Liver (tissue), 9 donors: ENCODE results near the gene EEIG1. TPM values are rescaled to one million over a fixed set of nuclear protein-coding genes. Genes with fewer than 3 reads are reported as not detected.

Experiments used
- DNase-seq: peaks from one replicate; pipeline ENCODE4 v3.0.0-alpha.2; 2017; ENCODE audit warnings: low spot score
- H3K27ac ChIP-seq, 2 donors: one replicate each; pipeline ENCODE4 v1.7.0; 2013; ENCODE audit warnings: inconsistent platforms in 2 of 2, low read length in 2 of 2, control low read depth in 1 of 2, low read depth in 1 of 2, mild to moderate bottlenecking in 1 of 2
- H3K27me3 ChIP-seq, 4 donors: one replicate each; pipeline versions ENCODE4 v1.6.1 to v1.7.0; 2013; ENCODE audit warnings: low read length in 3 of 4, inconsistent platforms in 1 of 4, mild to moderate bottlenecking in 1 of 4, moderate library complexity in 1 of 4; ENCODE audit not compliant: control insufficient read depth in 4 of 4, insufficient read depth in 4 of 4
- H3K36me3 ChIP-seq, 4 donors: one replicate each; pipeline versions ENCODE4 v1.6.1 to v1.7.0; 2013; ENCODE audit warnings: low read length in 3 of 4, mild to moderate bottlenecking in 3 of 4, low read depth in 1 of 4, moderate library complexity in 1 of 4; ENCODE audit not compliant: control insufficient read depth in 4 of 4, insufficient read depth in 3 of 4
- H3K4me1 ChIP-seq, 4 donors: one replicate each; pipeline versions ENCODE4 v1.6.1 to v1.7.0; 2013; ENCODE audit warnings: low read length in 3 of 4, mild to moderate bottlenecking in 3 of 4, moderate library complexity in 1 of 4; ENCODE audit not compliant: control insufficient read depth in 4 of 4, insufficient read depth in 4 of 4
- H3K4me3 ChIP-seq, 3 donors: one replicate each; pipeline versions ENCODE4 v1.6.1 to v1.7.0; 2013; ENCODE audit warnings: low read length in 3 of 3, control low read depth in 1 of 3, low read depth in 1 of 3, mild to moderate bottlenecking in 1 of 3
- H3K9ac ChIP-seq, 2 donors: one replicate each; pipeline ENCODE4 v1.7.0; 2013; ENCODE audit warnings: low read length in 2 of 2, mild to moderate bottlenecking in 2 of 2, moderate library complexity in 2 of 2, control low read depth in 1 of 2, low read depth in 1 of 2
- H3K9me3 ChIP-seq, 4 donors: one replicate each; pipeline versions ENCODE4 v1.6.1 to v1.7.0; 2013; ENCODE audit warnings: low read length in 3 of 4; ENCODE audit not compliant: control insufficient read depth in 4 of 4
- EGR1 ChIP-seq, 2 donors: IDR thresholded peaks; 2 replicates each; pipeline ENCODE4 v1.6.1; 2016 to 2018; ENCODE audit warnings: antibody characterized with exemption in 2 of 2, low read depth in 2 of 2
- FOXA1 ChIP-seq: IDR thresholded peaks from 2 replicates; pipeline ENCODE4 v1.6.1; 2016; ENCODE audit warnings: antibody characterized with exemption
- FOXA2 ChIP-seq: IDR thresholded peaks from 2 replicates; pipeline ENCODE4 v1.6.1; 2016; ENCODE audit warnings: antibody characterized with exemption
- HNF4A ChIP-seq, 2 donors: conservative IDR thresholded peaks; 2 replicates each; pipeline ENCODE4 v1.6.1; 2016; ENCODE audit warnings: antibody characterized with exemption in 2 of 2, mild to moderate bottlenecking in 2 of 2
- HNF4G ChIP-seq: IDR thresholded peaks from 2 replicates; pipeline ENCODE4 v1.6.1; 2016; ENCODE audit warnings: antibody characterized with exemption
- JUND ChIP-seq, 2 donors: IDR thresholded peaks; 2 replicates each; pipeline ENCODE4 v1.6.1; 2016; ENCODE audit warnings: antibody characterized with exemption in 2 of 2
- NR2F2 ChIP-seq: IDR thresholded peaks from 2 replicates; pipeline ENCODE4 v1.6.1; 2016; ENCODE audit warnings: antibody characterized with exemption
- RAD21 ChIP-seq, 2 donors: IDR thresholded peaks; 2 replicates each; pipeline ENCODE4 v1.6.1; 2016; ENCODE audit warnings: antibody characterized with exemption in 2 of 2, mild to moderate bottlenecking in 2 of 2
- RXRA ChIP-seq, 2 donors: IDR thresholded peaks; 2 replicates each; pipeline ENCODE4 v1.6.1; 2017 to 2018; ENCODE audit warnings: antibody characterized with exemption in 2 of 2, mild to moderate bottlenecking in 1 of 2
- SP1 ChIP-seq: IDR thresholded peaks from 2 replicates; pipeline ENCODE4 v1.6.1; 2018; ENCODE audit warnings: antibody characterized with exemption, mild to moderate bottlenecking
- TAF1 ChIP-seq: conservative IDR thresholded peaks from 2 replicates; pipeline ENCODE4 v1.6.1; 2016; ENCODE audit warnings: antibody characterized with exemption, mild to moderate bottlenecking
- YY1 ChIP-seq: IDR thresholded peaks from 2 replicates; pipeline ENCODE4 v1.6.1; 2016; ENCODE audit warnings: antibody characterized with exemption, mild to moderate bottlenecking
- WGBS: extraction: QIAGEN DNeasy Blood & Tissue Kit; methylation state at CpG from one replicate; pipeline ENCODE4 v1.1.7; 2013; 5-methylcytosine and 5-hydroxymethylcytosine counted together
- polyA plus RNA-seq, 2 donors: library from polyadenylated mRNA; stranded (reverse) in 1 of 2; unstranded in 1 of 2; fragments of 200-250 nt in 1 of 2; fragments of >200 nt in 1 of 2; fragmentation: Nextera tagmentation in 1 of 2; extraction: Ambion mirVana in 1 of 2; gene quantifications; one replicate each; pipeline versions ENCODE4 v1.2.1 to v1.2.3, GENCODE V29; 2013 to 2015
- total RNA-seq, 2 donors: library from RNA; depleted of rRNA; stranded (reverse); fragments of >200 nt; gene quantifications; one replicate each; pipeline ENCODE4 v1.2.3, GENCODE V29; 2014
- TF ChIP-seq, protein P1 (sequence below): IDR thresholded peaks from 2 replicates; pipeline ENCODE4 v1.6.1; 2016; ENCODE audit warnings: antibody characterized with exemption, mild to moderate bottlenecking
- TF ChIP-seq, protein P2 (sequence below): IDR thresholded peaks from 2 replicates; pipeline ENCODE4 v1.6.1; 2016; ENCODE audit warnings: antibody characterized with exemption
- TF ChIP-seq, protein P3 (sequence below): IDR thresholded peaks from 2 replicates; pipeline ENCODE4 v1.6.1; 2016; ENCODE audit warnings: antibody characterized with exemption
- TF ChIP-seq, protein P4 (sequence below): fragments of 150-350 bp; IDR thresholded peaks from 2 replicates; pipeline ENCODE4 v1.5.1; 2017; ENCODE audit warnings: improper control_type of control experiment, low read depth, low read length; ENCODE audit not compliant: missing input control
- donor health status: healthy.
- donor health status: healthy.
- donor health status: healthy.
- donor health status: healthy.
- donor health status: healthy.

The EEIG1 gene
- total and polyA plus RNA-seq, 4 donors = 4.9 to 14.3 (median 8.9) TPM

DNA sequence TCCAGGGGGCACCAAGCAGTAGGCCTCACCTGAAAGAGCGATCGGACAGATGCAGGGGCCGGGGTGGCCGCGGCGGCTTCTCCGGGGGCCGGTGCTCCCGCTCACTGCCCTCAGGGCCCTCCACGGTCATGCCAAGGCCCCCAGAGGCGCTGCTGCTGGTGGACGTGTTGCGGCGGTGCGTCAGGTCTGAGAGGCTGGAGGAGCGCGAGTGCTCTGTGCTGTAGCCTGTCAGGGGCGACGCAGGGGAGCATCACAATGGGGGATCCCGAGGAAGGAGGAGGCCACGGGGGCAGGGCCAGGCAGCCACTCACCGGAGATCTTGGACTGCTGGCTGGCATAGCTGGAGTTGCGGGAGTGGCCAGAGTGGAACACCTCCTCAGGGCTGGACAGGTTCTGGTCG, 35.5 kb downstream of the EEIG1 start:
- Histone ChIP-seq H3K27me3 (no peaks in the 10 kb centered on the region), H3K4me1 (no peaks in the 10 kb centered on the region), H3K36me3 (peaks cover 10 to 45% (median 17%) of the 10 kb centered on the region in 4 donors), H3K9ac (no peak overlapping the region), H3K4me3 (no peak overlapping the region), H3K9me3 (no peaks in the 10 kb centered on the region), H3K27ac (no peak overlapping the region)
- TF ChIP-seq NR2F2 (no peak), FOXA1 (no peak), JUND (IDR thresholded peaks at IDR 0.05) (no peak), YY1 (no peak), RXRA (IDR thresholded peaks at IDR 0.05) (no peak), HNF4A (conservative IDR thresholded peaks at IDR 0.05) (no peak), TAF1 (no peak), SP1 (no peak), FOXA2 (no peak), RAD21 (IDR thresholded peaks at IDR 0.05) (no peak), EGR1 (IDR thresholded peaks at IDR 0.05; ENCODE audit: low read depth in 2 of 2) (no peak), HNF4G (no peak)
- TF ChIP-seq, protein P1, sequence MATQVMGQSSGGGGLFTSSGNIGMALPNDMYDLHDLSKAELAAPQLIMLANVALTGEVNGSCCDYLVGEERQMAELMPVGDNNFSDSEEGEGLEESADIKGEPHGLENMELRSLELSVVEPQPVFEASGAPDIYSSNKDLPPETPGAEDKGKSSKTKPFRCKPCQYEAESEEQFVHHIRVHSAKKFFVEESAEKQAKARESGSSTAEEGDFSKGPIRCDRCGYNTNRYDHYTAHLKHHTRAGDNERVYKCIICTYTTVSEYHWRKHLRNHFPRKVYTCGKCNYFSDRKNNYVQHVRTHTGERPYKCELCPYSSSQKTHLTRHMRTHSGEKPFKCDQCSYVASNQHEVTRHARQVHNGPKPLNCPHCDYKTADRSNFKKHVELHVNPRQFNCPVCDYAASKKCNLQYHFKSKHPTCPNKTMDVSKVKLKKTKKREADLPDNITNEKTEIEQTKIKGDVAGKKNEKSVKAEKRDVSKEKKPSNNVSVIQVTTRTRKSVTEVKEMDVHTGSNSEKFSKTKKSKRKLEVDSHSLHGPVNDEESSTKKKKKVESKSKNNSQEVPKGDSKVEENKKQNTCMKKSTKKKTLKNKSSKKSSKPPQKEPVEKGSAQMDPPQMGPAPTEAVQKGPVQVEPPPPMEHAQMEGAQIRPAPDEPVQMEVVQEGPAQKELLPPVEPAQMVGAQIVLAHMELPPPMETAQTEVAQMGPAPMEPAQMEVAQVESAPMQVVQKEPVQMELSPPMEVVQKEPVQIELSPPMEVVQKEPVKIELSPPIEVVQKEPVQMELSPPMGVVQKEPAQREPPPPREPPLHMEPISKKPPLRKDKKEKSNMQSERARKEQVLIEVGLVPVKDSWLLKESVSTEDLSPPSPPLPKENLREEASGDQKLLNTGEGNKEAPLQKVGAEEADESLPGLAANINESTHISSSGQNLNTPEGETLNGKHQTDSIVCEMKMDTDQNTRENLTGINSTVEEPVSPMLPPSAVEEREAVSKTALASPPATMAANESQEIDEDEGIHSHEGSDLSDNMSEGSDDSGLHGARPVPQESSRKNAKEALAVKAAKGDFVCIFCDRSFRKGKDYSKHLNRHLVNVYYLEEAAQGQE = no peak
- TF ChIP-seq, protein P2, sequence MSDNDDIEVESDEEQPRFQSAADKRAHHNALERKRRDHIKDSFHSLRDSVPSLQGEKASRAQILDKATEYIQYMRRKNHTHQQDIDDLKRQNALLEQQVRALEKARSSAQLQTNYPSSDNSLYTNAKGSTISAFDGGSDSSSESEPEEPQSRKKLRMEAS = no peak
- TF ChIP-seq, protein P3, sequence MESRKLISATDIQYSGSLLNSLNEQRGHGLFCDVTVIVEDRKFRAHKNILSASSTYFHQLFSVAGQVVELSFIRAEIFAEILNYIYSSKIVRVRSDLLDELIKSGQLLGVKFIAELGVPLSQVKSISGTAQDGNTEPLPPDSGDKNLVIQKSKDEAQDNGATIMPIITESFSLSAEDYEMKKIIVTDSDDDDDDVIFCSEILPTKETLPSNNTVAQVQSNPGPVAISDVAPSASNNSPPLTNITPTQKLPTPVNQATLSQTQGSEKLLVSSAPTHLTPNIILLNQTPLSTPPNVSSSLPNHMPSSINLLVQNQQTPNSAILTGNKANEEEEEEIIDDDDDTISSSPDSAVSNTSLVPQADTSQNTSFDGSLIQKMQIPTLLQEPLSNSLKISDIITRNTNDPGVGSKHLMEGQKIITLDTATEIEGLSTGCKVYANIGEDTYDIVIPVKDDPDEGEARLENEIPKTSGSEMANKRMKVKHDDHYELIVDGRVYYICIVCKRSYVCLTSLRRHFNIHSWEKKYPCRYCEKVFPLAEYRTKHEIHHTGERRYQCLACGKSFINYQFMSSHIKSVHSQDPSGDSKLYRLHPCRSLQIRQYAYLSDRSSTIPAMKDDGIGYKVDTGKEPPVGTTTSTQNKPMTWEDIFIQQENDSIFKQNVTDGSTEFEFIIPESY = no peak
- TF ChIP-seq, protein P4, sequence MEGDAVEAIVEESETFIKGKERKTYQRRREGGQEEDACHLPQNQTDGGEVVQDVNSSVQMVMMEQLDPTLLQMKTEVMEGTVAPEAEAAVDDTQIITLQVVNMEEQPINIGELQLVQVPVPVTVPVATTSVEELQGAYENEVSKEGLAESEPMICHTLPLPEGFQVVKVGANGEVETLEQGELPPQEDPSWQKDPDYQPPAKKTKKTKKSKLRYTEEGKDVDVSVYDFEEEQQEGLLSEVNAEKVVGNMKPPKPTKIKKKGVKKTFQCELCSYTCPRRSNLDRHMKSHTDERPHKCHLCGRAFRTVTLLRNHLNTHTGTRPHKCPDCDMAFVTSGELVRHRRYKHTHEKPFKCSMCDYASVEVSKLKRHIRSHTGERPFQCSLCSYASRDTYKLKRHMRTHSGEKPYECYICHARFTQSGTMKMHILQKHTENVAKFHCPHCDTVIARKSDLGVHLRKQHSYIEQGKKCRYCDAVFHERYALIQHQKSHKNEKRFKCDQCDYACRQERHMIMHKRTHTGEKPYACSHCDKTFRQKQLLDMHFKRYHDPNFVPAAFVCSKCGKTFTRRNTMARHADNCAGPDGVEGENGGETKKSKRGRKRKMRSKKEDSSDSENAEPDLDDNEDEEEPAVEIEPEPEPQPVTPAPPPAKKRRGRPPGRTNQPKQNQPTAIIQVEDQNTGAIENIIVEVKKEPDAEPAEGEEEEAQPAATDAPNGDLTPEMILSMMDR = no peak
- no peak for DNase-seq
- WGBS = 93% methylated on average over 24 of the region's 24 CpGs

DNA sequence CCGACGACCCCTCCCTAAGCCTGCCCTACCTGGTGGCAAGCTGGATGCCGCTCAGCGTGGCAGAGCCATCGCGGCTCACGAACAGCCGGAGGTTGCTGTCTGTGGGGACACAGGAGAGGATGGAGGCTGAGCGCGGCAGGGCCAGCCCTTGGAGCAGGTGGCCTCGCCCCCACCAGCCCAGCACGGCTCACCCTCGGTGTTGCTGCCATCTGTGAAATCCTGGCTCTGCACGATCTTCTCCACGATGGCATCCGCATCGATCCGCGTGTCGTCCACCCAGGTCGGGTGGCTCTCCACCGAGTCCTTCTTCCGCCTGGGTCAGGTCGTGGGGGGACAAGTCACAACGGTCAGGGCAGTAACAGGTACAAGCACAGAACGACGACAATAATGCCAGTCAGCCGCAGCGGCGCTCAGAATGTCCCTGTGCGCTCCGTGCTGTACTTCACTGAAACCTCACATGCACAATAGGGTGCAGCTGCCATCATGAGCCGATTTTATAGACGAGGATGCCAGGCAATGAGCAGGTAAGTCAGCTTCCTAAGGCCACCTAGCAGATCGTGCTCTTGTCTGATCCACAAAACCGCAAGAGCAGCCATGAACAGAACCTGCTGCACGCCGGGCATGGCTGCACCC, 36.1 kb downstream of the EEIG1 start:
- no peaks in the 10 kb centered on the region for H3K4me1 ChIP-seq
- H3K27me3 ChIP-seq = no peaks in the 10 kb centered on the region
- no peak overlapping the region for H3K4me3 ChIP-seq
- H3K9ac ChIP-seq = no peak overlapping the region
- DNase-seq = no peak
- H3K27ac ChIP-seq = no peak overlapping the region
- 94% methylated on average over 38 of the region's 38 CpGs for WGBS
- no peaks in the 10 kb centered on the region for H3K9me3 ChIP-seq
- peaks cover 12 to 45% (median 16%) of the 10 kb centered on the region in 4 donors for H3K36me3 ChIP-seq
- TF ChIP-seq YY1 = no peak
- TF ChIP-seq, protein P4 = no peak
- TF ChIP-seq, protein P3 = no peak
- no peak for TF ChIP-seq SP1
- no peak for TF ChIP-seq RAD21 (IDR thresholded peaks at IDR 0.05)
- no peak for TF ChIP-seq NR2F2
- no peak for TF ChIP-seq JUND (IDR thresholded peaks at IDR 0.05)
- TF ChIP-seq, protein P2 = no peak
- no peak for TF ChIP-seq FOXA1
- no peak for TF ChIP-seq HNF4G
